NK-92 treated with Interleukin-12 subunit alpha and Interleukin-12 subunit beta, amount 100 ng/mL, for 24 hours (cell line): ENCODE measurements around the gene TMEM204.

Experiments
- DNase-seq: peaks from one replicate; lab custom pipeline; 2025; lab: John Stamatoyannopoulos, UW

TMEM204 gene

DNA sequence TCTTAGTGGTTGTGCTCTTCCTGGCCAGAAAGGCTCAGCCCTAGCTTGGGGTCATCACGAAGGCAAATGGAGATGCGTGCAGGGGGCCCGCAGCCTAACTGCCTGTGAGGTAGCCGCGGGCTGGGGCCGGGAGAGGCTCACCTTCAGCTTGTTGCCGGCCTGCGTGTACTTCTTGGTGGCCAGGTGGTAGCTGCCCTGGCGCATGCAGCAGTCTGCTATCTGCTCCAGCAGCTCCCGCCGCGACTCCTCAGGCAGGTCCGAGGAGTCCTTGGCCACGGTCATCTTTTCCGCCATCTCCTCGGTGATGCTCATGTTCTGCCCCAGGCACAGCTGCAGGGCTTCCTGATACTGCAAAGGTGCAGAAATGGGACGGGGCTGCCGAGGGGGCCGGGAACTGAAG lies 13.0 kb upstream of the TMEM204 start:
- no peak for DNase-seq

GRCh38 chr16:1523581-1524245 lies 9.8 kb upstream of the TMEM204 start:
- DNase-seq: no peak

GRCh38 chr16:1524366-1524765 lies 9.1 kb upstream of the TMEM204 start:
- DNase-seq: no peak

GRCh38 chr16:1525871-1526607 lies 7.4 kb upstream of the TMEM204 start:
- DNase-seq: no peak

DNA sequence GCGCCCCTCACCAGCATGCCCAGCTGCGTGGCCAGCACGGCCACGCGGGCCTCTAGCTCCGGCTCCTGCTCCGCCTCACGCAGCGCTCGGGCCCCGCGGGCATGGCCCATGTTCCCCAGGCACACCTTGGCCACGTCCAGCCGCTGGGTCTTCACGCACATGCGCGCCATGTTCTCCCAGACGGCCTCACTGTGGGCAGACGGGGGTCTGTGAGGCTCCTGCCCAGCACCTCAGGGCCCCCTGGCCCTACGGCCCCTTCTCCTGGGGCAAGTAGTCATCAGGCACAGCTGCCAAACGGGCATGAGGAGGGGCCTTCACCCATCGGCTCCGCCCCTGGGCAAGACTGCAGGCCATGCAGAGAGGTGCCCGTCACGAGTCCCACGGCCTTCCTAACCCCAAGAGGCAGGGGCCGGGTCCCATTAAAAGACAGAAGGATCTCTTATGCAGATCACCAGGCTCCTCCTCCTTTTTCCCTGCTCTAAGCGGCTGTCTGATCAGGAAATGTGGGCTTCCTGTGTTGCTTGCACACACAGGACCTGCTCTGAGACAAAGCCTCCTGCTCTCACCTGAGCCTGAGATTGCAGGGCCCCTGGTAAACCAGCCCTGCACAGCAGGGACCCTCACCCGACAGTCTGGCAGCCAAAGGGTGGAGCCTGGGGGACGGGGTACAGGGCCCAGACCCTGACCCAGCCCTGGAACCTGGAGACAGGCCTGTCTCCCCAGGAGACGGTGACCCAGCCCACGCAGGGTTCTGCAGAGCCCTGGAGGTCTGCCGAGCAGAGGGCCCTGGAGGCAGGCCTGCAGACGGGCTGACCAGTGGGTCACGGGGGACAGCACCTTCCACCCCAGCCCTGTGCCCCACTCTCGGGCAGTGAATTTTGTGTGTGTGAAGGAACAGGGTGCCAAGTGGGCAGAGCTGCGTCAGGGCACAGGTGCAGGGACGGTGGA lies 6.6 kb upstream of the TMEM204 start:
- DNase-seq: no peak

DNA sequence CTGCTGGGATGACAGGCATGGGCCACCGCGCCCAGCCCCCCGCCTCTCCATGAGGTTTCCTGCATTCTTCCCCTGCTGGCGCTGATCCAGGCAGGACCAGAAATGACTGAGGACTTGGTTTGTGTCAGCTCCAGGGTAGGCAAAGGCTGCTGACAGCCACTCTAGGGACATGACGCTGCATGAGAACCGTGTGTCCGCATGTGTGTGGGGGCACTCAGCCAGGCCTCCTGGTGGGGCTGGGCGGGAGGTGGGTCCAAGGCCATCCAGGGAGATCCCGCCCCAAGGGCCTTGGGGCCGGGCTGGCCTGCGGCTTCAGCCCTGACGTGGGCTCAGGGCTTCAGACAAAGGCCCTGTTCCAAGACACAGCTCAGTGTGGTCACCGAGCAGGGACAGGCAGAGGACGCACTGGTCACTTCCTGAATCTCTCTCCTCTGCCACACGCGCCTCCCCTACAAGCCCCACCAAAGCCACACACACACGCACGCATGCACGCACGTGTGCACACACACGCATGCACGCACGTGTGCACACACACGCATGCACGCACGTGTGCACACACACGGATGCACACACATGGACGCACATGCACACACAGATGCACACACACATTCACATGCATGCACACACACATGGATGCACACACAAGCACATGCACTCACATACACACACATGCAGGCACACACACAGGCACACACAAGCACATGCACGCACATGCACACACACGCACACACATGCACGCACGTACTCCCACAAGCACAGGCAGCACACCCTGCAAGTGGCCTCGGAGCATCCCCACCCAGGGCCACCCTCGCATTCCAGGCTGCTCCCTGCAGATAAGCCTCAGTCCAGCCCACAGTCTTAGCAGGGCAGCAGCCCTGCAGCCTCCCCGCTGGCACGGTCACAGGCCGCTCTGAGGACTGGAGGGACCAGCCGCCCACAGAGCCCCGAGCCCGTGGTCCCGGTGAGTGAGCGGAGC lies 5.3 kb upstream of the TMEM204 start:
- DNase-seq: no peak

- DNase-seq: no peak
These were observed 4.4 kb upstream of the TMEM204 start for GRCh38 chr16:1528921-1529537.

GRCh38 chr16:1530349-1530882 lies 3.0 kb upstream of the TMEM204 start:
- DNase-seq: no peak

GRCh38 chr16:1530883-1531637 lies 2.4 kb upstream of the TMEM204 start:
- DNase-seq: no peak

DNA sequence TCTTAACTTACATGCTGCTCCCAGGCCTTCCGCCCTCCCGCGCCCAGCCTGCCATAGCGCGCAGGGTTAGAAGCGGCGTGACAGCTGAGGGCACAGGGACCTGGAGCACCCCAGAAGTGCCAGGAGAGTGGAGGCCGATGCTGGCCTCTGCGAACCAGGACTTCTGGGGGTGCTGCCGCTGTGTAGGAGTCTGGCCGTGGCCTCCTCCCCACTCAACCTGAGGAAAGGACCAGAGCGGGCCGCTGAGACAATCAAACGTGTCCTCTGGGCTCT lies 1.9 kb upstream of the TMEM204 start:
- no peak for DNase-seq

GRCh38 chr16:1532081-1532760 lies 1.2 kb upstream of the TMEM204 start:
- no peak for DNase-seq

DNA sequence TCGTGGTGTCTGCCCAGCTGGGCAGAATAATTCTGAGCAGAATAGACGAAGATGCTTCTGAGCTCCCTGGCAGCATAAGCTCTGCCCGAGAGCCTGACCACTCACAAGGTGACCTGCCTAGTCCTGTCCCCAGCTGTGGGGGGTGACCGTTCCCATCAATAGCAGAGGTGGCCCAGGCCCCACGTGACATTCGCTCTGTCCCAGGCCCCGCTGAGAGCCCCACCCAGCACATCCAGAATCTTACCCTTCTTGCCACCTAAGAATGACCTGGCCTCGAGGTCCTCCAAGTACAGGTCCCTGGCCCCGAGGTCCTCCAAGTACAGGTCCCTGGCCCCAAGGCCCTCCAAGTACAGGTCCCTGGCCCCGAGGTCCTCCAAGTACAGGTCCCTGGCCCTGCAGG lies 695 bp upstream of the TMEM204 start:
- no peak for DNase-seq

DNA sequence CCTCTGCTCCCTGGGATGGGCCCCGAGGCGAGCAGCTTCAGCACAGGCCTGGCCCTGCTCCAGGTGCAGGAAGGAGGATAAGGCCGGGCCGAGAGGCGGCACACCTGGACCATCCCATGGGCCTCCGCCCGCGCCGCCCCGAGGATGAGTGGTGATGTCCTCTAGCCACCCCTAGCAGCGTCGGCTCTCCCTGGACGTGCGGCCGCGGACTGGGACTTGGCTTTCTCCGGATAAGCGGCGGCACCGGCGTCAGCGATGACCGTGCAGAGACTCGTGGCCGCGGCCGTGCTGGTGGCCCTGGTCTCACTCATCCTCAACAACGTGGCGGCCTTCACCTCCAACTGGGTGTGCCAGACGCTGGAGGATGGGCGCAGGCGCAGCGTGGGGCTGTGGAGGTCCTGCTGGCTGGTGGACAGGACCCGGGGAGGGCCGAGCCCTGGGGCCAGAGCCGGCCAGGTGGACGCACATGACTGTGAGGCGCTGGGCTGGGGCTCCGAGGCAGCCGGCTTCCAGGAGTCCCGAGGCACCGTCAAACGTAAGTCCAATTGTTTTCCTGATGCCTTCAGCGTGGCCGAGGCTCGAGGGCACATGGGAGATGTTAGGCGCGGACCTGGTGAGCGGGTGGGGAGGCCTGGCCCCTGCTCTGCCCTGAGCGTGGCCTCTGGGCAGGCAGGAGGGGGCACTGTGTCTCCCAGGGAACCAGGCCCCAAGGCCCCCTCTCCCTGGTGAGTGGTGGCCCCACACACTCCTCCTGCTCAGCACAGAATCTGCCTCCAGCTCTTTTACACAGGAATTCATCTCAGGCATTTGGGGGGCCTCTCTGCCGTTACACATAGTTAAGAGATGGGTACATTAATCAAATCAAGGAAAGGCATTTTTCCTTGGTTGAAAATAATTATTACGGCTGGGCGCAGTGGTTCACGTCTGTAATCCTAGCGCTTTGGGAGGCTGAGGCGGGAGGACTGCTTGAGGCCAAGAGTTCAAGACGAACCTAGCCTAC lies 855 bp downstream of the TMEM204 start:
- DNase-seq: no peak

- no peak for DNase-seq
These were observed 2.2 kb downstream of the TMEM204 start for GRCh38 chr16:1535391-1536291.

DNA sequence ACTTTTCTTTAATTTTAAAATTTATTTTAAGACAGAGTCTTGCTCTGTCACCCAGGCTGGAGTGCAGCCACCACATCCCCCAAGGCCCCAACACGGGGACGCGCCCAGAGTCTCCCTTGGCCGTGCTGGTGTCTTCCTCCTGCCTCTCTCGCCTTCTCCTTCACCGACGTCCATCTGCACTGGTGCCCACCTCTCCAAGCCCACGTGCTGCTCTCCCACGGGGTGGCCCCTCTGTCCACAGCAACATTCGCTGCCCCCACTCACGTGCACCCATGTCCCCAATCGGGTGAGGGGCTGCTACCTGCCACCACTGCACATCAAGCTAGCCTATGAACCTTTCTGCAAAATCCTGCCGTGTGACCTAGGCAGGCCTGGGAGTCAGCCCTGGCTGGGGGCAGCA lies 3.1 kb downstream of the TMEM204 start:
- DNase-seq: no peak

- no peak for DNase-seq
These were observed 3.7 kb downstream of the TMEM204 start for GRCh38 chr16:1537138-1537577.

- no peak for DNase-seq
These were observed 4.4 kb downstream of the TMEM204 start for GRCh38 chr16:1537763-1538289.
